Neural cell (in vitro differentiated cells): ENCODE data around the gene PLEKHD1.

Source experiments
- EP300 ChIP-seq: fragments of 450-650 bp; conservative IDR thresholded peaks from 2 replicates; pipeline ENCODE4 v1.6.1; 2014; ENCODE audit warnings: antibody characterized with exemption, mild to moderate bottlenecking, moderate library complexity; ENCODE audit not compliant: poor library complexity, severe bottlenecking
- EZH2 ChIP-seq: fragments of 200-600, 300-800 bp; shearing (Covaris generic), sonication (generic); IDR thresholded peaks from 2 replicates; pipeline ENCODE4 v1.6.1; 2014; ENCODE audit warnings: antibody characterized with exemption, low read length, borderline replicate concordance, mild to moderate bottlenecking; ENCODE audit not compliant: insufficient read depth, poor library complexity, severe bottlenecking
- MXI1 ChIP-seq: fragments of 450-650 bp; conservative IDR thresholded peaks from 2 replicates; pipeline ENCODE4 v1.6.1; 2014; ENCODE audit warnings: antibody characterized with exemption, mild to moderate bottlenecking; ENCODE audit not compliant: poor library complexity, severe bottlenecking
- POLR2AphosphoS5 ChIP-seq: IDR thresholded peaks from 2 replicates; pipeline ENCODE4 v1.6.1; 2012
- RAD21 ChIP-seq: fragments of 450-650 bp; conservative IDR thresholded peaks from 2 replicates; pipeline ENCODE4 v1.6.1; 2014; ENCODE audit warnings: antibody characterized with exemption, mild to moderate bottlenecking, moderate library complexity
- SMC3 ChIP-seq: fragments of 450-650 bp; conservative IDR thresholded peaks from 2 replicates; pipeline ENCODE4 v1.6.1; 2014; ENCODE audit warnings: antibody characterized with exemption, mild to moderate bottlenecking, moderate library complexity; ENCODE audit not compliant: poor library complexity
- TF ChIP-seq, protein P1 (sequence below): fragments of 450-650 bp; IDR thresholded peaks from 2 replicates; pipeline ENCODE4 v1.5.1; 2014; ENCODE audit warnings: antibody characterized with exemption, mild to moderate bottlenecking, moderate library complexity; ENCODE audit not compliant: poor library complexity, severe bottlenecking
- TF ChIP-seq, protein P2 (sequence below): IDR thresholded peaks from 2 replicates; pipeline ENCODE4 v1.6.1; 2012; ENCODE audit warnings: borderline replicate concordance

DNA sequence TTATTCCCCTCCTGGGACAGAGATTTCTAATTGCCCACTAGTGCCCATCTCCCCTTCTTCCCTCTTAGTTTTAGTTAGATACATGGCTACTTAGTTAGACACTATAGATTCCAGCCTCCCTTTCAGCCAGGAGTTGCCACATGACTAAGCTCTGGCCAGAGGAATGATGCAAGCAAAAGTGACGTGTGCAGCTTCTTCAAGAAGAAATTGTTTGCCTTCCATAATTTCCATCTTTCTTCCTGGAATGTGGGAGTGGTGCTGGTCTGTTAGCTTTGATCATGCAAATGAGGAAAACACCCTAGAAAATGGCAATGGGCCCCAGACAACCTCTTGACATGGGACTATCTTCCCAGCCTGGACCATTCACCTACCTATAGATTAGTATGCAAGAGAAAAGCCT, 68.7 kb downstream of the PLEKHD1 start:
- TF ChIP-seq, protein P1, sequence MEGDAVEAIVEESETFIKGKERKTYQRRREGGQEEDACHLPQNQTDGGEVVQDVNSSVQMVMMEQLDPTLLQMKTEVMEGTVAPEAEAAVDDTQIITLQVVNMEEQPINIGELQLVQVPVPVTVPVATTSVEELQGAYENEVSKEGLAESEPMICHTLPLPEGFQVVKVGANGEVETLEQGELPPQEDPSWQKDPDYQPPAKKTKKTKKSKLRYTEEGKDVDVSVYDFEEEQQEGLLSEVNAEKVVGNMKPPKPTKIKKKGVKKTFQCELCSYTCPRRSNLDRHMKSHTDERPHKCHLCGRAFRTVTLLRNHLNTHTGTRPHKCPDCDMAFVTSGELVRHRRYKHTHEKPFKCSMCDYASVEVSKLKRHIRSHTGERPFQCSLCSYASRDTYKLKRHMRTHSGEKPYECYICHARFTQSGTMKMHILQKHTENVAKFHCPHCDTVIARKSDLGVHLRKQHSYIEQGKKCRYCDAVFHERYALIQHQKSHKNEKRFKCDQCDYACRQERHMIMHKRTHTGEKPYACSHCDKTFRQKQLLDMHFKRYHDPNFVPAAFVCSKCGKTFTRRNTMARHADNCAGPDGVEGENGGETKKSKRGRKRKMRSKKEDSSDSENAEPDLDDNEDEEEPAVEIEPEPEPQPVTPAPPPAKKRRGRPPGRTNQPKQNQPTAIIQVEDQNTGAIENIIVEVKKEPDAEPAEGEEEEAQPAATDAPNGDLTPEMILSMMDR: no peak
- TF ChIP-seq EZH2 (no peak), SMC3 (no peak), EP300 (no peak), POLR2AphosphoS5 (no peak), RAD21 (no peak), MXI1 (no peak)
- TF ChIP-seq, protein P2, sequence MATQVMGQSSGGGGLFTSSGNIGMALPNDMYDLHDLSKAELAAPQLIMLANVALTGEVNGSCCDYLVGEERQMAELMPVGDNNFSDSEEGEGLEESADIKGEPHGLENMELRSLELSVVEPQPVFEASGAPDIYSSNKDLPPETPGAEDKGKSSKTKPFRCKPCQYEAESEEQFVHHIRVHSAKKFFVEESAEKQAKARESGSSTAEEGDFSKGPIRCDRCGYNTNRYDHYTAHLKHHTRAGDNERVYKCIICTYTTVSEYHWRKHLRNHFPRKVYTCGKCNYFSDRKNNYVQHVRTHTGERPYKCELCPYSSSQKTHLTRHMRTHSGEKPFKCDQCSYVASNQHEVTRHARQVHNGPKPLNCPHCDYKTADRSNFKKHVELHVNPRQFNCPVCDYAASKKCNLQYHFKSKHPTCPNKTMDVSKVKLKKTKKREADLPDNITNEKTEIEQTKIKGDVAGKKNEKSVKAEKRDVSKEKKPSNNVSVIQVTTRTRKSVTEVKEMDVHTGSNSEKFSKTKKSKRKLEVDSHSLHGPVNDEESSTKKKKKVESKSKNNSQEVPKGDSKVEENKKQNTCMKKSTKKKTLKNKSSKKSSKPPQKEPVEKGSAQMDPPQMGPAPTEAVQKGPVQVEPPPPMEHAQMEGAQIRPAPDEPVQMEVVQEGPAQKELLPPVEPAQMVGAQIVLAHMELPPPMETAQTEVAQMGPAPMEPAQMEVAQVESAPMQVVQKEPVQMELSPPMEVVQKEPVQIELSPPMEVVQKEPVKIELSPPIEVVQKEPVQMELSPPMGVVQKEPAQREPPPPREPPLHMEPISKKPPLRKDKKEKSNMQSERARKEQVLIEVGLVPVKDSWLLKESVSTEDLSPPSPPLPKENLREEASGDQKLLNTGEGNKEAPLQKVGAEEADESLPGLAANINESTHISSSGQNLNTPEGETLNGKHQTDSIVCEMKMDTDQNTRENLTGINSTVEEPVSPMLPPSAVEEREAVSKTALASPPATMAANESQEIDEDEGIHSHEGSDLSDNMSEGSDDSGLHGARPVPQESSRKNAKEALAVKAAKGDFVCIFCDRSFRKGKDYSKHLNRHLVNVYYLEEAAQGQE: no peak
